T-helper 2 cell (primary cell): ENCODE measurements around the gene GALNS.

ENCODE experiments used
- DNase-seq, 5 experiments: peaks; one replicate each; pipeline versions ENCODE4 v3.0.0 to v3.0.0-alpha.2; 2012 to 2022

GALNS gene

DNA sequence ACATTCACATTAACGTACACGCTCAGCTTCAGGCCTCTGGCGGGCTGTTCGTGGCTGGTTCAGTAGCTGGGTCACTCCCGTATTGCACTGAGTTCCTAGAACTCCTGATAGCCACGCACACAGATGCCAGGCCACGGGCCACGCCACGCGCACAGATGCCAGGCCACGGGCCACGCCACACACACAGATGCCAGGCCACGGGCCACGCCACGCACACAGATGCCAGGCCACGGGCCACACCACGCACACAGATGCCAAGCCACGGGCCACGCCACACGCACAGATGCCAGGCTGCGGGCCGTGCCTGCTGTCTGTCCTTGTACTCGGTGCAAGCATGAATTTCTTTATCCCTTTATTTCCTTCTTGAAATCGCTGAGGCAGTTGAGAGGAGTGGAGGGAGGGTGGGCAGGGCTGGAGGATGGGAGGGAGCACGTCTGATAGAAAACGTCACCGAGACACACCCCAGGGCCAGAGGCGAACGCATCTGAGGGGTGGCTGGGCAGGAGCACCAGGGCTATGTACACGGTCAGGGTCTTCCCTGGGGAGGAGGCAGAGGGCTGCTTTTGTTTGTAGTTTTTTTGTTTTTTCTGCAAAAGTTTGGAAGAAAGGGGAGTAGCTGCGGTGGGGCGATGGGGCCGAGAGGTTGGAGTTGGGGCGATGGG lies 18.3 kb upstream of the GALNS start:
- no peak for DNase-seq

DNA sequence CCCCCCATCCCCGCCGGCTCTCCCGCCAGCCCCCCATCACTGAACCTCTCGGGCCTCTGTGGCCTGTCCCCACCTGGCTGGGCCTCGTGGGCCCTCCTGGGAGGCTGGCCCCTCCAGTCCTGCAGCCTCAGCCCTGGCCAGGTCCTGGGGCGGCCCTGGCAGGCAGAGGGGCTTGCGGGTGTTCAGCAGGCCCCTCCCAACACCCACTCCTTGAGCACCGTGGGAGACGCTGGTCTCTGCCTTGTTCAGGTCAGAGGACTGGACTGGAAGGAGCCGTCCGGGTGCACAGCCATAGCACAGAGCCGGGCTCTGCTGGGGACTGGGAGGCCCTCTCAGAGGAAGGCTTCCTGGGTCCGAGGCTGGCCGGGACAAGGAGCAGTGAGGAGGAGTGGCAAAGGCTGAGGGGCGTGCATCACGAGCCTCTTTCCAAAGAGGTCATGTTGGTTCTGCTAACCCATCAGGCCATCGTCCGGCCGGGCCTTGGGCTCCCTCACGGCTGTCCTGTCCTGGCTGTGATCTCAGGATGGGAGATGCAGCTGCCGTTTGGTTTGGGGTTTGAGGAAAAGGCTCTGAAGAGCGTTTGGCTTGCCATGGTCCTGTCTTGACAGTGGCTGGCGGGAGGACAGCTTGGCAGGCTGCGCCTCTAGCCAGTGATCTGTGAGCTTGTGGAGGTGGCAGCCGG lies 16.0 kb upstream of the GALNS start:
- DNase-seq = no peak

GRCh38 chr16:88871730-88872416 lies 15.1 kb upstream of the GALNS start:
- DNase-seq = no peak

- no peak for DNase-seq
These were observed 14.6 kb upstream of the GALNS start for GRCh38 chr16:88871349-88871702.

DNA sequence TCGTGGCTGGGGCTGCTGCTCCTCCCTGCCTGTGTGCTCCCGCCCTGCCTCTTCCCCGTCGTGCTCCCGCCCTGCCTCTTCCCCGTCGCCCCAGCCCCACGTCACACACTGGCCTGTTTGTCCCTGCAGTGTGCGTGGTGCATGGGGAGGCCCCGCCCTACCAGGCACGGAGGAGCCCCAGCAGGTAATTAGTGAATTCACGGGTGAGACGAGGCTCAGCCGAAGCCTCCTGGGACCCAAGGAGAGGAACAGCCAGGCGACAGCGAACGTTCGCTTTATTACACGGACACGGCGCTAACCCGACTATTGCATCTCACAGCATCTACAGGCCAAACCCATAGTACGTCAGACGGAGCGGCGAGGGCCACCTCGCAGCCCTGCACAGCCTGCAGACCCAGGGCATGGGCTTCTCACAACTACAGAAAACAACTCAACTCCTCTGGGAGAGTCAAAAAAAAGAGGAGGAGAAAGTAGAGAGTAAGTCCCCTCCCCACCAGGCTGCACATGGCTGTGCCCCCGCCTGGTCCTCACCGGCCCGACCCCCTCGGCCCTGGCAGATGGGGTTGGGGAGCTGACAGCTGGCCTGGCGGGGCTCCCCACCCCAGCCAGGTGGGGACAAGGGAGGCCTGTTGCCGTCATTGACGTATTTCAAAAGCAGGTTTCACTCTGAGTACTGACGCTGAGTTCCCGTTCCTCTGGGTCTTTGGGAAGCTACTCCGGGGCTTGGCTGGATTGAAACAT lies 14.0 kb upstream of the GALNS start:
- no peak for DNase-seq

DNA sequence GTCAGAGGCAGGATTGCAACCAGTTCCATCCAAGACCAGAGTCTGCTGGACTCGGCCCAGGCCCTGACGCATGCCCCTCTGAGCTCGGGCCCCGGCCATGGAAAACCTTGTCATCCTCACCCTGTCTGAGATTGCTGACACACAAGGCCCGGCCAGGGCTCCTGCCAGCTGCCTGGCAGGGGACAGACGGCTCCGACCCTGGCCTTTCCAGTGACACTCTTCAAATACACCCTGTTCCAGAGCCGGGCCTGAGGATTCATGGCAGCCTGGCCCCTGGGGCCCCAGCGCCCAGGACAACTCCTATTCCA lies 12.9 kb upstream of the GALNS start:
- no peak for DNase-seq

DNA sequence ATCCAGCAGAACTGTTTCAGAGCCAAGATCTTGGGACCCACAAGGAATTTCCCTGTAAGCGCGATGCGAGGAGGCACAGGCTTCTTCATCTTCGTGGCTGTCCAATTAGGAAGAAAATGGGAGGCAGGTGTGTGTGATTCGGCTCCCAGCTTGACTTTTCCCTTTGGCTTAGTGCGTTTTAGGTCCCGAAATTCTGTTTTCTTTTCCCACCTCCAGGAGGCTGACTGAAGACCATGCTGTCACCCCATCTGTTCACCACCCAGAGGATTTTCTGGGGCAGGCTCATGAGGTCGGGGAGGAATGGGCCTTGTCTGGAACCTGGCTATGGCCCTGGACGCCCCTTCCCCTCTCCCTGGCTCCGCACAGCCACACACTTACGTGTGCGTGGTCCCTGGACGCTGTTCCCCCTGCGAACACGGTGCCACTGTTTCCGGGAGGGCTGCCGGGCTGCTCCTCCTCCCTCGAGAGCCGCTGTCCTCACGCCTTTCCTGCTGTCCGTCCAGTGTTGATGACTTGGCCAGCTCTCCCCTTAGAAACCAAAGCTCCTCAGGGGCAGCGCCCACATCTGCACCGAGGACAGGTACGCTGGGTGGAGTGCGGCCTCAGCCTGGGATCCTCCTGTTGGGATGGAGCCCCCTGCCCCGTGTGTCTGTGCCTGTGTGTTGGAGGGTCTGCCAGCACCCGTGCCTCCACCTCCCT lies 12.4 kb upstream of the GALNS start:
- no peak for DNase-seq

- DNase-seq = no peak
These were observed 11.0 kb upstream of the GALNS start for GRCh38 chr16:88867581-88868246.

DNA sequence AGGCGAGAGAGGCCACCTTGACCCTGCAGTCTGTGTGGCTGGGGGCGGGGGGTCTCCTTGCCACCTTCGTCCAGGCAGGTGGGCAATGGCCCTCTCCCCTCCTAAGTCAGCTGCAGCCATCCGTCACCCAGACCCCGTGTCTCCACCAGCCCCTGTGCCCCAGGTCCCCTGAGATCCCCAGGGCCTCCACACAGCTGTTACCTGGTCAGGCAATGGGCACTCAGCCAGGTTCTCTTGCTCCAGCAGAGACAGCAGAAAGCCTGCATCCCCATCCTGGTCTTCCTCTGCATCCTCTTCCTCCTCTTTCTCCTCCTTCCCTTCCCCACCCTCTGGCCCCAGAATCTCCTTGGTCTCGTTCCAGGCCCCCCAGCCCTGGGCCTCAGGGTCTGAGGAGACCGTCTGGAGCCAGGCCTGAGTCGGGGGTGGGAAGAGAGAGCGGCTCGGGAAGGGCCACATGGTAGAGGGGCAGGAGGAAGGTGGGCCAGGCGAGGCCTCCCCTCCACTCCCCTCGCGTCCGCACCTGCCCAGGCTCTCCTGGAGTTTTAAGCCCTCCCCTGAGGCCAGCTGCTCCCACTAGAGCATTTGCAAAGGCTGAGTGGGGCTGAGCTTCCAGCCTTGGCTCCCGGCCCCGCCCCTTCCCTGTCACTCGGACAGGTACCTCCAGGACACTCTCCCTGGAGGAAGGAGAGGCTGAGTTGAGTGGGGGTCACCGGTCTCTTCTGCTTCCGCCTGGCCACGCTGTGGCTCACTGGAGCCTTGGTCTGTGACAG lies 9.6 kb upstream of the GALNS start, which contains the start of gene PABPN1L:
Gene PABPN1L (minus strand): TSS at position 510 of the 770 bp plus-strand sequence. CDS start 54 bp downstream, at position 456.
- no peak for DNase-seq

- no peak for DNase-seq
These were observed 9.0 kb upstream of the GALNS start for GRCh38 chr16:88865742-88866141.

DNA sequence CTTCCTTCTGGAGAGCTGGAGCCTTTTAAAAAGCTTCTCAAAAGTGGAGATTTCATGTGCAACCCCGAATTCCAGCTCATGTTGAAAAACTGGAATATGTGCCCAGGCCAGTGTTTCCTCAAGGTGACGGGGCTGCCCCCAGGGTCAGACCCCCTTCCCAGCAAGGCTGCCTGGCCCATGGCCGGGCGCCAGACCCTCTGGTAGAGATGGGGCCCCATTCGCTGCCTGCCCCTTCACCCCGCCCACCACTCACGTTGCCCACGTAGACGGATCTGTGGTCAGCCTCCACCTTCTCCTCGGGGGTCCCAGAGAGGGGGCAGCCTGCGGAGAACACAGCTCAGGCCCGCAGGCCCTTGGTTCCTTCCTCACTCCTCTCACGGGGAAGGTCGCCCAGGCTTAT lies 8.6 kb upstream of the GALNS start:
- DNase-seq = no peak

DNA sequence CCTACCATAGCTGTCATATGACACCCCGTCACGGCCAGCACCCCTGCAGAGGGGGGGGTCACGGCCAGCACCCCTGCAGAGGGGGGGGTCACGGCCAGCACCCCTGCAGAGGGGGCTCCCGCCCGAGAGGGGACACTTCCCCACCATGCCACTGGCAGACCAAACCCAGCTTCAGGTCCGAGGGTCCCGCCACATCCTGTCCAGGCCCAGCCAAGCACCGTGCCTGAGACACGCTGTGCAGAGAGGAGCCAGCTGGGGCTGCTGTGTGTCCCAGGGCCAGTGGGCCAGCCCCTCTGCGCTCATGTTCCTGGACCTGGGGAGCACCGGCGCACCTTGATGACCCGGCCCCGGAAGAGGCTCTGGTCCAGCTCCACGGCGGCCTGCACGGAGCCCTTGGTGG lies 7.8 kb upstream of the GALNS start:
- no peak for DNase-seq

DNA sequence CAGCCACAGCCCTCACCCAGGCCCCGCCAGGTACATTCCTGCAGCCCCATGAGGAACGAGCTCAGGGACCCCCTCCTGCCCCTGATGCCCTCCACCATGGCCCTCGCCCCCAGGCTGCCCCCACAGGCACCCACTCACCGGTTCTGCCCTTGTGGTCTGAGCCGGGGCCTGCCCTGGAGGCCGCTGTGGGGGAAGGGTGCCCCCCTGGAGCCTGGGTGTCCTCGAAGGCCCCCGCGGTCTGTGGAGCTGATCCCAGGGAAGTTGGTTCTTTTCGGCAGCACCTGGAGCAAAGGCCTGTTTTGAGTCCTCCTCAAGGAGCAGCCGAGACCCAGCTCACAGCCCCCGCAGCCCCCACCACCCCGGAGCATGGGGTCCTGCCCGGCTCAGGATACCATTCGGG lies 7.4 kb upstream of the GALNS start:
- DNase-seq = no peak

DNA sequence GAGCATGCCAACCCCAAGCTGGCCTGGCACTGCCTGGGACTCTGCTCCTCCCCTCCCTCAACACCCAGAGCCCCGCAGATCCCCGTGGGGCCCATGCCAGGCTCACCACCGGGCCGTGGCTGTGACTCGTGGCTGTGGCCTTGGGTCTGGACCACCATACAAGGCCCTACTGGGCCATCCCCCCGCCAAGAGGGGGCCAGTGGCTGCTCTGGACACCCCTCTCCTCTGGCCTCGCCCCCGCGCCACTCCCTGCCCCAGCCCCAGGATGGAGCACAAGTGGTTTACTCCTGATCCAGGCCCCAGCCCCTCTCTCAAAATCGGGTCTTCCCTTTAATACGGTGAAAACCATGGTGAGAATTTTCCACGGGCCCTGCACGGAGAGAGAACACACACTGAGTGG lies 6.7 kb upstream of the GALNS start:
- DNase-seq = no peak

DNA sequence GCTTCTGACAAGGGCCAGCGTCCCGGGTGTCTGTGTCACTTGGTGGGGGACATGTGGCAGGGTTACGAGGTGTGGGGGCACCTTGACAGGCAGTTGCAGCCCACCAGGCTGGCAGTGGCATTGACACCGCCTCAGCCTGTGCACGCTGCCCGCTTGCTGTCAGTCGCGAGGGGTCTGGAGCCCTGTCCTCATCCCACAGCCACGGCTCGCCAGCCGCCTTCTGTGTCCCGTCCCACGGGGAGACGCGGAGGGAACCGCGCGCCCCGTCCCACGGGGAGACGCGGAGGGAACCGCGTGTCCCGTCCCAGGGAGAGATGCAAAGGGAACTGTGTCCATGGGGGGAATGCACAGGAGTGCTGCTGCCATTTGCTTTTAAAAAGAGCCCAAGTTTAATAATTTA lies 6.2 kb upstream of the GALNS start:
- DNase-seq = no peak

- no peak for DNase-seq
These were observed 4.6 kb upstream of the GALNS start for GRCh38 chr16:88861359-88861758.

DNA sequence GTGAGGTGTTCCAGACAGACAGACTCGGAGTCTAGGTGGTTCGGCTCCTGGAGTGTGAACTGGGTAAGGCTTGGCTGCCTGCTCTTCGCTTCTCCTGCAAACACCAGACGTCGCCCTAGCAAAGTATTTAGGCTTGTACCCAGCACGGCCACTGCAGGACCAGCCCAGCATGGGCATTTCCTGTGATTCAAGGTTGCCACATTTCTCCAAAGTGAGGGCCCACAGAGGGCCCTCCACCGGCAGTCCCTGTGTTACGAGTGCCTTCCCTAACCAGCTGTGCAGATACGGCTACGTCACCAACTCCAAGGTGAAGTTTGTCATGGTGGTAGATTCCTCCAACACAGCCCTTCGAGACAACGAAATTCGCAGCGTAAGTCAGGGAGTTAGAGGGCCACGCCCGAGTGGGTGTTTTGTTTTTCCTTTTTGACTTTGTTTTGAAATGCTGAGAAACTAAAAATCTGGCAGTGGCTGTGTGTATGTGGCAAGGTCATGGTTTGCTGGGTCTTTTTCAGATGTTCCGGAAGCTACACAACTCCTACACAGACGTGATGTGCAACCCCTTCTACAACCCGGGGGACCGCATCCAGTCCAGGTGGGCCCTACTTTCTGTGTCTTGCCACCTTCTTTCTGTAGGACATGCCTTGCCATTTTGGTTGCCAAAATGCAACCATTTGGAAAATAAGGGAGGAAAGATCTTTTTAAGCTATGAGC lies 2.8 kb upstream of the GALNS start:
- no peak for DNase-seq

DNA sequence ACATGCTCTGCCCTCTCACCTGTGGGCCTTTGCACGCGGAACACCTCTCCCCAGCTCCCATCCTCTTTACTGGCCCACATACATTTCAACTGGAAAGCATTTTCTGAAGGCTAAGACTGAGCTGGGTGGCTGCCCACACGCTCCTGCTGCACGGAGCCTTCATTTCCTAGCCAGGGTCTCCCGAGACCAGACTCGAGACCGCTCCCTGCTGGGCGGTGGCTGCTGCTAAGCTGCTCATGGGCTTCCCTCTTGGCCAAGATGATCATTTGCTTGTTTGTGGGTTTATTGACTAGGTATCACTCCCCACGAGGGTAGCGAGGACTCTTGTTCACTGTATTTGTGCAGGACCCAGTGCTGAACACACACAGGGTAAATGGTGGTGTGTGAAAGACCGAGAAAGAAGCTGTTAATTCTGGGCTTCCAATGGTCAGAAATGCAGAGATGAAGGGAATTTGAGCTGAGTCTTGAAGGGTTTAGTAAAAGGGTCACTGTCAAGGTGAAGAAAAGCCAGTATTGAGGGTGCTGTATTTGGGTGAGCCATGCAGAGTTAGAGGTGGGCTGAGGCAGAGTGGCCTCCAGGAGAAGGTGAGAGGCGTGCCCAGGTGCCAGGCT lies 1.1 kb upstream of the GALNS start:
- DNase-seq = peak; percentile 22 to 84 (median 63)

DNA sequence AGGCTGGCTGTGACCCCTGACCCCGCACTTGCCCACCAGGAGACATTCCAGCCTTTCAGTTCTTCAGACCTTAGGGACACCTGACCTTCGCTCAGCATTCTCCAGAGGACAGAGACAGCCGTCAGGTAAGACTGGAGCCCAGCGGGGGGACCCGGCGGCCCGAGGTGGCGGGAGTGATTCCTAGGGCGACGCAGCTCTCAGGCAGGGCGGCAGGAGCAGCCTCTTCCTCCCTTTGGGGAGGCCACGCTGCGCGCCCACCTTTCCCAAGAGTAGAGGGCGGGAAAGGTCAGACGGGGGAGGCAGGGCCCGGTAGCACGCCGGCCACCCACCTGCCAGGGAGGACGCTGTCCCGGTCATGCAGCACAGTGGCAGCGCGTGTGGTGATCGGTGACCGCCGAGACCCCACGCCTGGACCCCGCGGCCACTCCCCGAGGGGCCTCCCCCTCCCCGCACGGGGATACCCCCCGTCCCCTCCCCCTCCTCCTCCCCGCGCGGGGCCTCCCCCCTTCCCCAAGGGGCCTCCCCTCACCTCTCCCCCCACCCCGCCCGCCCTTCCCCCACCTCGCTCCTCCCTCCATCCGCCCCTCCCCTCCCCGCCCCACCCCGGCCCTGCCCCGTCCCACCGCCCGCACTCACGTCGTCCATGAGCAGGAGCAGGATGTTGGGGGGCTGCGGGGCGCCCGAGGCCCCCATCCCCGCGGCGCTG lies 472 bp downstream of the GALNS start:
- DNase-seq = peak in 2 of 5 experiments; percentile 9 to 15

DNA sequence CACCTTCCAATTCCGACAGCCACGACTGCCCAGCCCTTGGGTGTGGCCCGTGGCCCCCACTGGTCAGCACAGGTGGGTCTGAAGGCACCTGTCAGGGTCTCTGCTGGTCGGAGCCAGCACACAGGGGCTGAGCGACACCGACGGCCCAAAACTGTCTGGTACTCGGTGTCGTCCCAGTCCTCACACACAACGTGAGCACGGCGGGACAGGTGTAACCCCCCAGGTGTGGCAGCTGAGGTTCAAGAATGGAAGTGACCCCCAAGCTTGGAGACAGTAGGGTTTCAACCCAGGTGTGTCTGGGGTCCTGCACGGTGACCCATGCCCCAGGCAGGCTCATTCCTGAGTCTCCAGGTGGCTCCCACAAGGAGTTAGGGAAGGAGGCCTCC lies 1.0 kb downstream of the GALNS start:
- no peak for DNase-seq
